K562 (cell line): ENCODE results near the gene PPP1R37. TPM values are rescaled to one million over a fixed set of nuclear protein-coding genes. Genes with fewer than 3 reads are reported as not detected.

Experiments
- AFF1 ChIP-seq, 2 experiments: fragments of 450-650 bp; IDR thresholded peaks; 2 replicates each; pipeline ENCODE4 v1.6.1; 2018; ENCODE audit warnings: mild to moderate bottlenecking in 2 of 2, low read depth in 1 of 2; ENCODE audit not compliant: partially characterized antibody in 2 of 2
- ARID3B ChIP-seq: fragments of 250-450 bp; sonication (Bioruptor Pico); IDR thresholded peaks from 2 replicates; pipeline ENCODE4 v1.4.0; 2020; ENCODE audit warnings: borderline replicate concordance
- ATF3 ChIP-seq, 2 experiments: fragments of 450-650 bp in 1 of 2; sonication (generic) in 1 of 2; formaldehyde crosslinking in 1 of 2; IDR thresholded peaks in 1 of 2; conservative IDR thresholded peaks in 1 of 2; 2 replicates each; pipeline versions ENCODE4 v1.6.1 to v1.8.1; 2016 to 2023; ENCODE audit warnings: mild to moderate bottlenecking in 2 of 2, moderate library complexity in 2 of 2, inconsistent platforms in 1 of 2, missing genetic modification reagents in 1 of 2
- CBX2 ChIP-seq: fragments of 200-600 bp; sonication (generic); IDR thresholded peaks from one replicate; pipeline ENCODE4 v1.6.1; 2012; ENCODE audit warnings: mild to moderate bottlenecking, low read length, inconsistent platforms; ENCODE audit not compliant: insufficient read depth, poor library complexity, severe bottlenecking
- ETV5 ChIP-seq: sonication (generic); formaldehyde crosslinking; IDR thresholded peaks from 2 replicates; pipeline ENCODE4 v1.4.0; 2020; ENCODE audit warnings: low read depth, mild to moderate bottlenecking, missing genetic modification reagents
- FOXM1 ChIP-seq, 2 experiments: fragments of 450-650 bp in 1 of 2; sonication (generic) in 1 of 2; formaldehyde crosslinking in 1 of 2; IDR thresholded peaks; 2 replicates each; pipeline versions ENCODE4 v1.6.1 to v1.9.0; 2017 to 2022; ENCODE audit warnings: low read depth in 2 of 2, mild to moderate bottlenecking in 2 of 2, missing genetic modification reagents in 1 of 2, moderate library complexity in 1 of 2
- GATA2 ChIP-seq: sonication (generic); formaldehyde crosslinking; IDR thresholded peaks from 2 replicates; pipeline ENCODE4 v1.4.0; 2020; ENCODE audit warnings: mild to moderate bottlenecking, missing genetic modification reagents
- GTF2A2 ChIP-seq: IDR thresholded peaks from 2 replicates; pipeline ENCODE4 v1.6.1; 2016; ENCODE audit warnings: mild to moderate bottlenecking, missing genetic modification characterization, missing compliant biosample characterization
- KDM4B ChIP-seq, 2 experiments: fragments of 450-650 bp in 1 of 2; sonication (generic) in 1 of 2; IDR thresholded peaks; 2 replicates each; pipeline ENCODE4 v1.6.1; 2016 to 2017; ENCODE audit warnings: borderline replicate concordance in 2 of 2, antibody characterized with exemption in 1 of 2, low read depth in 1 of 2, mild to moderate bottlenecking in 1 of 2
- MYBL2 ChIP-seq, 2 experiments: fragments of 450-650 bp in 1 of 2; sonication (generic) in 1 of 2; formaldehyde crosslinking in 1 of 2; IDR thresholded peaks; 2 replicates each; pipeline versions ENCODE4 v1.6.1 to v1.8.1; 2017 to 2022; ENCODE audit warnings: borderline replicate concordance in 1 of 2, inconsistent platforms in 1 of 2, low read depth in 1 of 2, mild to moderate bottlenecking in 1 of 2, missing genetic modification reagents in 1 of 2, moderate library complexity in 1 of 2
- NCOA1 ChIP-seq: fragments of 450-650 bp; IDR thresholded peaks from 2 replicates; pipeline ENCODE4 v1.6.1; 2016; ENCODE audit warnings: low read depth
- POLR2B ChIP-seq: fragments of 450-650 bp; IDR thresholded peaks from 2 replicates; pipeline ENCODE4 v1.6.1; 2018; ENCODE audit warnings: low read depth; ENCODE audit not compliant: partially characterized antibody
- RBM14 ChIP-seq: fragments of 200-400 bp; formaldehyde crosslinking; IDR thresholded peaks from 2 replicates; pipeline ENCODE4 v1.6.1; 2018; ENCODE audit warnings: low read depth, mild to moderate bottlenecking, low read length, moderate library complexity, borderline replicate concordance; ENCODE audit not compliant: insufficient read depth
- SRSF3 ChIP-seq: fragments of 200-400 bp; formaldehyde crosslinking; IDR thresholded peaks from 2 replicates; pipeline ENCODE4 v1.6.1; 2016; ENCODE audit warnings: mild to moderate bottlenecking, low read length, moderate library complexity; ENCODE audit not compliant: insufficient read depth
- TBL1XR1 ChIP-seq, 2 experiments: IDR thresholded peaks; 2 replicates each; pipeline ENCODE4 v1.6.1; 2012; ENCODE audit warnings: improper control_type of control experiment in 2 of 2, low read length in 2 of 2, mild to moderate bottlenecking in 1 of 2
- TEAD1 ChIP-seq, 2 experiments: fragments of 450-650 bp in 1 of 2; sonication (generic) in 1 of 2; formaldehyde crosslinking; IDR thresholded peaks; 2 replicates each; pipeline versions ENCODE4 v1.4.0 to v1.8.0; 2020 to 2022; ENCODE audit warnings: mild to moderate bottlenecking in 2 of 2, missing genetic modification reagents in 1 of 2
- ZC3H8 ChIP-seq: fragments of 450-650 bp; IDR thresholded peaks from 2 replicates; pipeline ENCODE4 v1.6.1; 2017
- ZNF511 ChIP-seq: sonication (generic); formaldehyde crosslinking; IDR thresholded peaks from 2 replicates; pipeline ENCODE4 v1.8.0; 2022; ENCODE audit warnings: mild to moderate bottlenecking, missing genetic modification reagents
- polyA plus RNA-seq, 8 experiments: library from polyadenylated mRNA; depleted of rRNA in 4 of 8; stranded (reverse) in 5 of 8; unstranded in 3 of 8; fragments of >200 nt; fragmentation: Nextera tagmentation in 2 of 8; fragmentation: Illumina TruSeq in 1 of 8; extraction: Ambion mirVana in 2 of 8; extraction: Trizol in 1 of 8; gene quantifications; 2 replicates each; pipeline versions ENCODE4 v1.2.1 to v1.2.3, GENCODE V29; 2011 to 2014; ENCODE audit warnings: inconsistent platforms in 1 of 8, missing spikeins in 1 of 8
- total RNA-seq, 7 experiments: library from RNA; depleted of rRNA in 6 of 7; stranded (reverse); fragments of >200 nt in 6 of 7; fragmentation: Illumina TruSeq in 2 of 7; extraction: Trizol in 2 of 7; gene quantifications; 2 replicates each; pipeline versions ENCODE4 v1.2.1 to v1.2.3, GENCODE V29; 2011 to 2021; ENCODE audit warnings: low replicate concordance in 1 of 7

Gene PPP1R37
- total and polyA plus RNA-seq, 9 of the 15 experiments (the other 6 are each of a cell fraction or from before 2014, with no cell fraction given), result 0.04 to 20.3 (median 7.3) TPM

GRCh38 chr19:45091031-45091923 is 1.7 kb upstream of the PPP1R37 start (continued):
- TF ChIP-seq AFF1 (IDR thresholded peaks at IDR 0.05; ENCODE audit: low read depth in 1 of 2, partially characterized antibody in 2 of 2) (no peak), GATA2 (CRISPR knock-in tag) (no peak), POLR2B (no peak), ARID3B (no peak), TBL1XR1 (IDR thresholded peaks at IDR 0.05; ENCODE audit: low read length in 2 of 2) (no peak), GTF2A2 (tag) (no peak), KDM4B (IDR thresholded peaks at IDR 0.05; ENCODE audit: borderline replicate concordance in 2 of 2, low read depth in 1 of 2) (no peak), ATF3 (IDR thresholded peaks at IDR 0.05) (no peak), ATF3 (CRISPR knock-in tag; conservative IDR thresholded peaks at IDR 0.05) (no peak), SRSF3 (no peak), ZNF511 (CRISPR knock-in tag) (no peak), ETV5 (CRISPR knock-in tag) (no peak), FOXM1 (IDR thresholded peaks at IDR 0.05; ENCODE audit: low read depth) (no peak), FOXM1 (CRISPR knock-in tag; IDR thresholded peaks at IDR 0.05; ENCODE audit: low read depth) (no peak), NCOA1 (no peak), TEAD1 (CRISPR knock-in tag; IDR thresholded peaks at IDR 0.05) (no peak), CBX2 (no peak), RBM14 (no peak), MYBL2 (IDR thresholded peaks at IDR 0.05; ENCODE audit: low read depth) (no peak), MYBL2 (CRISPR knock-in tag; IDR thresholded peaks at IDR 0.05; ENCODE audit: borderline replicate concordance) (no peak), ZC3H8 (no peak)
